Tibial nerve (tissue), 4 donors: ENCODE data around the gene WNT2. TPM values are rescaled to one million over a fixed set of nuclear protein-coding genes. Genes with fewer than 3 reads are reported as not detected.
"Not testable (repeated sequence)": the region's sequence is repeated elsewhere in the genome, so short reads cannot be mapped to it uniquely, and the experiment has no call there.

ENCODE experiments used
- DNase-seq, 2 donors: peaks; one replicate each; pipeline ENCODE4 v3.0.0-alpha.2; 2019; ENCODE audit warnings: low spot score in 2 of 2
- H3K27ac ChIP-seq, 4 donors: fragments of 200-600 bp; sonication (generic) in 3 of 4; one replicate each; pipeline ENCODE4 v1.5.1; 2017 to 2019; ENCODE audit warnings: mild to moderate bottlenecking in 1 of 4
- H3K27me3 ChIP-seq, 2 donors: fragments of 200-600 bp; sonication (generic) in 1 of 2; one replicate each; pipeline versions ENCODE4 v1.5.1 to v1.6.0; 2017 to 2019
- H3K36me3 ChIP-seq, 3 donors: fragments of 200-600 bp; sonication (generic); one replicate each; pipeline ENCODE4 v1.5.1; 2018 to 2019
- H3K4me1 ChIP-seq, 4 donors: fragments of 200-600 bp; sonication (generic) in 3 of 4; one replicate each; pipeline ENCODE4 v1.5.1; 2017 to 2019
- H3K4me3 ChIP-seq, 4 donors: fragments of 200-600 bp; sonication (generic) in 3 of 4; one replicate each; pipeline ENCODE4 v1.5.1; 2017 to 2019; ENCODE audit warnings: mild to moderate bottlenecking in 1 of 4, moderate library complexity in 1 of 4
- H3K9me3 ChIP-seq, 4 donors: fragments of 200-600 bp; sonication (generic) in 3 of 4; one replicate each; pipeline ENCODE4 v1.5.1; 2017 to 2019
- CTCF ChIP-seq, 5 experiments: fragments of 200-600 bp in 3 of 5; fragments of 450-650 bp in 2 of 5; sonication (generic) in 3 of 5; IDR thresholded peaks; one replicate each; pipeline ENCODE4 v1.5.1; 2016 to 2019; ENCODE audit warnings: antibody characterized with exemption in 5 of 5, mild to moderate bottlenecking in 3 of 5, moderate library complexity in 2 of 5
- EP300 ChIP-seq, 2 donors: sonication (generic); formaldehyde crosslinking; IDR thresholded peaks; one replicate each; pipeline ENCODE4 v1.6.1; 2017; ENCODE audit warnings: antibody characterized with exemption in 2 of 2, mild to moderate bottlenecking in 1 of 2
- POLR2A ChIP-seq, 2 donors: fragments of 450-650 bp; IDR thresholded peaks; one replicate each; pipeline ENCODE4 v1.6.1; 2017; ENCODE audit warnings: antibody characterized with exemption in 2 of 2, mild to moderate bottlenecking in 2 of 2, moderate library complexity in 2 of 2
- WGBS, 2 donors: methylation state at CpG; one replicate each; pipeline ENCODE4 v1.1.5; 2018; 5-methylcytosine and 5-hydroxymethylcytosine counted together
- total RNA-seq, 4 donors: library from RNA; depleted of rRNA; stranded (reverse); fragments of >200 nt; gene quantifications; one replicate each; pipeline ENCODE4 v1.1.0, GENCODE V29; 2016

The WNT2 gene
- total RNA-seq, 4 donors from 2014 or later, result 0.59 to 1.7 TPM; not detected in 2

GRCh38 chr7:117308891-117309290 is 14.0 kb downstream of the WNT2 start:
- Histone ChIP-seq H3K9me3 (peaks cover 0 to 10% (median 0%) of the 10 kb centered on the region in 4 donors), H3K27ac (no peak overlapping the region), H3K4me3 (no peak overlapping the region), H3K36me3 (no peaks in the 10 kb centered on the region), H3K4me1 (no peaks in the 10 kb centered on the region), H3K27me3 (no peaks in the 10 kb centered on the region)
- 89 to 97% methylated on average over 1 of the region's 1 CpG for WGBS, 2 donors
- no peak for DNase-seq
- TF ChIP-seq CTCF (IDR thresholded peaks at IDR 0.05) (no peak), EP300 (IDR thresholded peaks at IDR 0.05) (no peak), POLR2A (IDR thresholded peaks at IDR 0.05) (no peak)

GRCh38 chr7:117302396-117302795 is 20.5 kb downstream of the WNT2 start:
- TF ChIP-seq EP300 (IDR thresholded peaks at IDR 0.05) (no peak), POLR2A (IDR thresholded peaks at IDR 0.05) (no peak), CTCF (IDR thresholded peaks at IDR 0.05) (no peak)
- H3K27ac ChIP-seq, result no peak overlapping the region
- no peak for DNase-seq

GRCh38 chr7:117300506-117300905 is 22.4 kb downstream of the WNT2 start:
- H3K36me3 ChIP-seq, DNase-seq, H3K4me1 ChIP-seq, H3K27ac ChIP-seq, H3K27me3 ChIP-seq, H3K4me3 ChIP-seq: not testable (repeated sequence)
- H3K9me3 ChIP-seq, result peaks cover 0 to 12% (median 0%) of the 10 kb centered on the region in 4 donors
- 90 to 95% methylated on average over 5 of the region's 5 CpGs for WGBS, 2 donors

More at GRCh38 chr7:117302396-117302795, 20.5 kb downstream of the WNT2 start:
- peaks cover 0 to 12% (median 0%) of the 10 kb centered on the region in 4 donors for H3K9me3 ChIP-seq
- H3K36me3 ChIP-seq, result no peaks in the 10 kb centered on the region
- H3K4me3 ChIP-seq, result no peak overlapping the region
- no peaks in the 10 kb centered on the region for H3K4me1 ChIP-seq
- no peaks in the 10 kb centered on the region for H3K27me3 ChIP-seq
- 87 to 89% methylated on average over 4 of the region's 4 CpGs for WGBS, 2 donors

- TF ChIP-seq CTCF (IDR thresholded peaks at IDR 0.05) (no peak), EP300 (IDR thresholded peaks at IDR 0.05) (no peak), POLR2A (IDR thresholded peaks at IDR 0.05) (no peak)
- DNase-seq, result no peak
- Histone ChIP-seq H3K27me3 (no peaks in the 10 kb centered on the region), H3K27ac (no peak overlapping the region), H3K4me3 (no peak overlapping the region), H3K36me3 (no peaks in the 10 kb centered on the region), H3K4me1 (no peaks in the 10 kb centered on the region), H3K9me3 (no peaks in the 10 kb centered on the region)
- 81 to 90% methylated on average over 12 of the region's 12 CpGs for WGBS, 2 donors
These were observed 25.3 kb downstream of the WNT2 start for GRCh38 chr7:117297606-117298005.

GRCh38 chr7:117296066-117296465 is 26.8 kb downstream of the WNT2 start:
- no peak for TF ChIP-seq POLR2A (IDR thresholded peaks at IDR 0.05)
- no peak for TF ChIP-seq CTCF (IDR thresholded peaks at IDR 0.05)
- no peak for TF ChIP-seq EP300 (IDR thresholded peaks at IDR 0.05)

GRCh38 chr7:117285826-117286225 is 37.0 kb downstream of the WNT2 start:
- no peak overlapping the region for H3K27ac ChIP-seq
- no peak overlapping the region for H3K4me3 ChIP-seq
- 75 to 85% methylated on average over 5 of the region's 5 CpGs for WGBS, 2 donors
- H3K9me3 ChIP-seq, result no peaks in the 10 kb centered on the region
- DNase-seq, result no peak
- H3K27me3 ChIP-seq, result no peaks in the 10 kb centered on the region
- TF ChIP-seq EP300 (IDR thresholded peaks at IDR 0.05) (no peak), POLR2A (IDR thresholded peaks at IDR 0.05) (no peak)
- no peaks in the 10 kb centered on the region for H3K36me3 ChIP-seq
- no peaks in the 10 kb centered on the region for H3K4me1 ChIP-seq

More at GRCh38 chr7:117296066-117296465, 26.8 kb downstream of the WNT2 start:
- H3K4me3 ChIP-seq, result no peak overlapping the region
- no peaks in the 10 kb centered on the region for H3K27me3 ChIP-seq
- H3K27ac ChIP-seq, result no peak overlapping the region
- no peaks in the 10 kb centered on the region for H3K4me1 ChIP-seq
- H3K36me3 ChIP-seq, result no peaks in the 10 kb centered on the region
- no peak for DNase-seq
- WGBS, 2 donors, result 65 to 75% methylated on average over 3 of the region's 3 CpGs
- H3K9me3 ChIP-seq, result no peaks in the 10 kb centered on the region
